ENCODE data around the gene SSBP1.

- TF ChIP-seq CTCF (IDR thresholded peaks at IDR 0.05), result no peak
- no peak for TF ChIP-seq EZH2 (IDR thresholded peaks at IDR 0.05)
- TF ChIP-seq EZH2phosphoT487 (IDR thresholded peaks at IDR 0.05), result no peak
These were observed 31.7 kb upstream of the SSBP1 start for GRCh38 chr7:141706239-141707064.

Data from neural progenitor cell (in vitro differentiated cells).